Thoracic aorta (tissue), 2 donors: ENCODE measurements around the gene PATL1. TPM values are rescaled to one million over a fixed set of nuclear protein-coding genes. Genes with fewer than 3 reads are reported as not detected.
"Not testable (repeated sequence)": the region's sequence is repeated elsewhere in the genome, so short reads cannot be mapped to it uniquely, and the experiment has no call there.

Experiments
- ATAC-seq: fragments of 150-250 bp; one replicate; pipeline ENCODE4 v1.8.0; 2017; ENCODE audit warnings: low read depth; ENCODE audit not compliant: insufficient number of reproducible peaks, low FRiP score
- DNase-seq: peaks from one replicate; pipeline ENCODE4 v3.0.0-alpha.2; 2020; ENCODE audit warnings: low spot score
- H3K27ac ChIP-seq, 2 donors: fragments of 200-600 bp; sonication (generic); 1 replicate in 1 of 2; 2 replicates in 1 of 2; pipeline ENCODE4 v1.5.1; 2016; ENCODE audit warnings: mild to moderate bottlenecking in 2 of 2, moderate library complexity in 2 of 2
- H3K27me3 ChIP-seq: fragments of 200-600 bp; sonication (generic); replicated peaks from 2 replicates; pipeline ENCODE4 v1.6.0; 2016; ENCODE audit warnings: mild to moderate bottlenecking; ENCODE audit not compliant: insufficient read depth
- H3K36me3 ChIP-seq: fragments of 200-600 bp; sonication (generic); one replicate; pipeline ENCODE4 v1.5.1; 2016
- H3K4me1 ChIP-seq, 2 donors: fragments of 200-600 bp; sonication (generic); 1 replicate in 1 of 2; 2 replicates in 1 of 2; pipeline versions ENCODE4 v1.5.1 to v1.6.0; 2016; ENCODE audit warnings: low read depth in 2 of 2, mild to moderate bottlenecking in 1 of 2; ENCODE audit not compliant: control insufficient read depth in 1 of 2
- H3K4me3 ChIP-seq: fragments of 200-600 bp; sonication (generic); 2 replicates; pipeline ENCODE4 v1.5.1; 2016; ENCODE audit warnings: mild to moderate bottlenecking
- H3K9me3 ChIP-seq: fragments of 200-600 bp; sonication (generic); 2 replicates; pipeline ENCODE4 v1.5.1; 2016
- CTCF ChIP-seq: fragments of 200-600 bp; sonication (generic); IDR thresholded peaks from one replicate; pipeline ENCODE4 v1.5.1; 2019; ENCODE audit warnings: antibody characterized with exemption
- total RNA-seq, 2 donors: library from RNA; depleted of rRNA; stranded (reverse); fragments of >200 nt; gene quantifications; one replicate each; pipeline versions ENCODE4 v1.1.0 to v1.2.3, GENCODE V29; 2016

PATL1 gene
- total RNA-seq, 2 donors from 2014 or later: 9.3 to 16.3 TPM

GRCh38 chr11:59698506-59698905, 29.7 kb upstream of the PATL1 start:
- no peaks in the 10 kb centered on the region for H3K36me3 ChIP-seq
- H3K27ac ChIP-seq: no peak overlapping the region
- ATAC-seq (no peak), DNase-seq (no peak)
- no peaks in the 10 kb centered on the region for H3K9me3 ChIP-seq
- no peak overlapping the region for H3K4me3 ChIP-seq
- no peaks in the 10 kb centered on the region for H3K4me1 ChIP-seq
- no peak for TF ChIP-seq CTCF
- no peaks in the 10 kb centered on the region for H3K27me3 ChIP-seq

- ATAC-seq: no peak
- no peak overlapping the region for H3K27ac ChIP-seq
- DNase-seq: no peak
- H3K9me3 ChIP-seq: peaks cover 10% of the 10 kb centered on the region
- H3K36me3 ChIP-seq: no peaks in the 10 kb centered on the region
- H3K4me3 ChIP-seq: no peak overlapping the region
- H3K4me1 ChIP-seq: no peaks in the 10 kb centered on the region
- no peaks in the 10 kb centered on the region for H3K27me3 ChIP-seq
- no peak for TF ChIP-seq CTCF
Observed at GRCh38 chr11:59692915-59693314, 24.1 kb upstream of the PATL1 start.

GRCh38 chr11:59691156-59691555, 22.3 kb upstream of the PATL1 start:
- ATAC-seq (no peak), DNase-seq (no peak)
- H3K36me3 ChIP-seq: no peaks in the 10 kb centered on the region
- H3K27me3 ChIP-seq: no peaks in the 10 kb centered on the region
- no peak overlapping the region for H3K27ac ChIP-seq
- H3K9me3 ChIP-seq: peaks cover 10% of the 10 kb centered on the region
- H3K4me1 ChIP-seq: no peaks in the 10 kb centered on the region
- TF ChIP-seq CTCF: no peak
- H3K4me3 ChIP-seq: no peak overlapping the region

GRCh38 chr11:59689015-59689414, 20.2 kb upstream of the PATL1 start:
- H3K9me3 ChIP-seq: peaks cover 10% of the 10 kb centered on the region
- ATAC-seq (no peak), DNase-seq (no peak)
- no peaks in the 10 kb centered on the region for H3K27me3 ChIP-seq
- no peak overlapping the region for H3K4me3 ChIP-seq
- H3K27ac ChIP-seq: no peak overlapping the region
- TF ChIP-seq CTCF: no peak
- no peaks in the 10 kb centered on the region for H3K36me3 ChIP-seq
- H3K4me1 ChIP-seq: no peaks in the 10 kb centered on the region

- not testable (repeated sequence) for H3K4me3 ChIP-seq, H3K9me3 ChIP-seq, H3K27me3 ChIP-seq, H3K36me3 ChIP-seq, H3K27ac ChIP-seq, H3K4me1 ChIP-seq, ATAC-seq, DNase-seq
Observed at GRCh38 chr11:59681260-59681725, 12.5 kb upstream of the PATL1 start.
